Hematopoietic multipotent progenitor cell treated with erythropoietin and hydrocortisone succinate and interleukin-3 and kit ligand, for 17 days (in vitro differentiated cells): ENCODE measurements around the gene OR8D2.
"Not testable (repeated sequence)": the region's sequence is repeated elsewhere in the genome, so short reads cannot be mapped to it uniquely, and the experiment has no call there.

Experiments
- DNase-seq: peaks from one replicate; pipeline ENCODE4 v3.0.0-alpha.2; 2015; ENCODE audit warnings: low spot score

Gene OR8D2

DNA sequence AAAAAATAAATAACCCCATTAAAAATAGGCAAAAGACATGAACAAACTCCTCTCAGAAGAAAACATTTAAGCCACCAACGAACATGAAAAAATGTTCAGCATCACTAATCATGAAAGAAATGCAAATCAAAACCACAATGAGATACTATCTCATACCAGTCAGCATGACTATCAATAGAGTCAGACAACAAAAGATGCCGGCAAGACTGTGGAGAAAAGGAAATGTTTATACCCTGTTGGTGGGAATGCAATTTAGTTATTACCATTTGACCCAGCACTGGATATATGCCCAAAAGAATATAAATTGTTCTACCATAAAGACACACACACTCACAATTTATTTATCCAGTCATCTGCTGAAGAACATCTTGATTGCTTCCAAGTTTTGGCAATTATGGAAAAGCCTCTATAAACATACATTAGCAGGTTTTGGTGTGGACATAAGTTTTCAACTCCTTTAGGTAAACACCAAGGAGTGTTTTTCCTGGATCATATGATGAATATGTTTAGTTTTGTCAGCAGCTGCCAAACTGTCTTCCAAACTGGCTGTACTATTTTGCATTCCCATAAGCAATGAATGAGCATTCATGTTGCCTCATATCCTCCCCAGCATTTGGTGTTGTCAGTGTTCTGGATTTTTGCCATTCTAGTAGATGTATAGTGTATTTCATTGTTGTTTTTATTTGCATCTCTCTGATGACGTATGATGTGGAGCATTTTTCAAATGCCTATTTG is 34.2 kb downstream of the OR8D2 start:
- DNase-seq: no peak

DNA sequence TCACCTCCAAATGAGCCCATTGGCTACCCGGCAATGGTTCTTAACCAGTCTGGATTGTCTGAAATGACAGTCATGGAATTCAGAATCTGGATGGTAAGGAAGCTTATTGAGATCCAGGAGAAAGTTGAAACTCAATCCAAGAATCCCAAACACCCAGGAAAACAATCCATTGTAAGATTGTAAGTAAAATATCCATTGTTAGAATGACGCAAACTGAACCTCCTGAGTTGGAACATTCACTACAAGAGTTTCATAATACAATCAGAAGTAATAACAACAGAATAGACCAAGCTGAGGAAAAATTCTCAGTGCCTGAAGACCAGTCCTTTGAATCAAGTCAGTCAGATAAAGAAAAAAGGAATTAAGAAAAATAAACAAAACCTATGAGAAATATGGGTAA is 41.7 kb downstream of the OR8D2 start:
- DNase-seq: no peak

DNA sequence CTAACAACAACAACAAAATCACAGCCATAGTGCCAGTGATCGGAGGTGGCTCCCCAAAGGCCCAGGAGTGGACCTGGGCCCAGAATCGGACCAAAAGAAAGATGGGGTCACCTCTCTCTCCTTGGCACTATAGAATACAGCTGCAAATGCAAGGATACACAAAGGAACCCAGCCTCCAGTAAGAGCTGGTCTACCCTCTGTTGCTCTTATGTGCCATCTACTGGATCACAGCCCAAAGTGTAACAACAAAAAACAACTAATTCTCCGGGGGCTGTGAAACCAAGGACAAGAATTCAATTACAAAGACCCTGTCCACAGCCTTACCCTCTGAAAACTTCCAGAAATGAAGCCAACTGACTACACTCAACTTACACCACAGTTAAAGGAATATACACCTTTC is 42.2 kb downstream of the OR8D2 start:
- DNase-seq: no peak

DNA sequence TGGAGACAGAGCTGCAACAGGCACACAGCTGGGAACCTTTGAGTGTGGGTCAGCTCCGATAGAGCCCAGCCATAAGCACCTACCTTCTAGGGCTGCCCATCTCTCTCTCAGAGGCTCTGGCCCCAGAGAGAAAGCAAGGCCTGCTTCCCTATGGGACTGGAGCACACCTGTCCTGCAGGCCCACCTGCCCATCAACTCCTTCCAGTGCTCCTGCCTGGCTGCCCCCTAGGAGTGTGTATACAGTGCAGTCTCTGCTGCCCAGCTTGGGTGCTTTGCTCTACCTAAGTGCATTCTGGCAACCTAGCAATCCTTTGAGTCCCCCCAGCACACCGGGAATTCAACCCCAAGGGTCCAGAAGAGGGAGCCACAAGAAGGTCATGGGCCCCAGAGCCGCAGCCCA is 42.8 kb downstream of the OR8D2 start:
- no peak for DNase-seq

DNA sequence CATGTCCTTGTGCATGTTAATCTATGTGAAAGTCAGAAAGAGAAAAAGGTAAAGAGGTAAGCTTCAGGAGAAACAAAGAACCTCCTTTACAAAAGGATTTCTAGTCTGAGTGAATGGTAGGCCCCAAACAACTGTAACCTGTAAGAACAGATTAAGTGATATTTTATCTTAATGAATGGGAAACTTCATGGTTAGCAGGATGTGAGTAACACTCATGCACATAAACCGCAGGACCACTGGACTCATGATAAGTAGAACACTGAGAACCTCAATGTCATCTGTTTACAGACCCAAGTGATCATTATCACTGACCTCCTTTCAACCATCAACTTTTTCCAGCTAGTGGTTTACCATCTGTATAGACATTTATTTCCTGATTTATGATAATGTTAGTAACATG is 43.9 kb downstream of the OR8D2 start:
- no peak for DNase-seq

DNA sequence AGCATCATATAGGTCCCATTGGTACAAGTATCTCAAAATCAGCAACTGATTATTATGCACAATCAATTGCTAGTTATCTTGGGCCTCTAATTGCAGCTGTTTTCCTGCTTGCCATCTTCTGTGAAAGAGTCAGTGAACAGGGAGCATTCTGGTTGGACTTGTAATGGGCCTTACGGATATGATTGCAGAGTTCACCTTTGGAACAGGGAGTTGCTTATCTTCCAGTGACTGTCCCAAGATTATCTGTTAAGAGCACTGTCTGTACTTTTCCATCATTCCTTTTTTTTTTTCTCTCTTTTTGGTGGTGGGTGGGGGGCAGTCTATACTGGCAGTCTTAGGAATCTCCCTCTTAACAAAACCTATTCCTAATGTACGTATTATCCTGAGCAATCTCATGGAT is 46.0 kb downstream of the OR8D2 start:
- DNase-seq: no peak

DNA sequence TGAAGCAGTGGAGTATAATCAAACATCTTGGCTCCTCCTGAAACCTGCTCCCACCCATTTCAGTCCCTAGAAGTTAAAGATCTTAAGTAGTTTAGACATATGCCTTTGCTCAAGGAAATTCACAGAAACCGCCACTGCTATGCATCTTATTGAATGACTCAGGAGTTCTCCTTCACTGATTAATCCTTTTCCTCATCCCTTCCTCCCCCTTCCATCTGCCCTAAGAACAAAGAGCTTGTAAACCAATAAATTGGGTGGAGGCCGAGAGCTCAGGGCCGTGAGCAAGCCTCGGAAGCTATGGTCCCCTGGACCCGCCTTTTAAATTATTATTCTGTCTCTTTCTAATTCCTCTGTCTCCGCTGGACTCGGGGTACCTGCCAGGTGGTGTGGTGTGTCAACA is 49.1 kb downstream of the OR8D2 start:
- not testable (repeated sequence) for DNase-seq
